GM23338 (cell line): ENCODE data around the gene SFI1. TPM values are rescaled to one million over a fixed set of nuclear protein-coding genes. Genes with fewer than 3 reads are reported as not detected.

Source experiments
- ATAC-seq: fragments of 200-7000 bp; cut with Tn5 transposase; 3 replicates; pipeline ENCODE4 v1.9.1; 2020
- DNase-seq: peaks from one replicate; pipeline ENCODE4 v3.0.0-alpha.2; 2015; ENCODE audit warnings: low spot score
- H2AFZ ChIP-seq: fragments of 200-600 bp; sonication (generic); 2 replicates; pipeline ENCODE4 v1.8.0; 2016; ENCODE audit warnings: antibody characterized with exemption, mild to moderate bottlenecking, moderate library complexity
- H3F3A ChIP-seq: fragments of 200-600 bp; sonication (generic); replicated peaks from 2 replicates; pipeline ENCODE4 v1.8.0; 2017; ENCODE audit warnings: antibody characterized with exemption, mixed run types, low read depth
- H3K27ac ChIP-seq: fragments of 200-600 bp; sonication (generic); 2 replicates; pipeline ENCODE4 v1.6.1; 2016; ENCODE audit warnings: low read depth
- H3K27me3 ChIP-seq: fragments of 200-600 bp; sonication (generic); 2 replicates; pipeline ENCODE4 v1.8.0; 2016; ENCODE audit warnings: mild to moderate bottlenecking, mixed run types, moderate library complexity; ENCODE audit not compliant: insufficient read depth
- H3K36me3 ChIP-seq: fragments of 200-600 bp; sonication (generic); 2 replicates; pipeline ENCODE4 v1.8.0; 2016; ENCODE audit warnings: mild to moderate bottlenecking; ENCODE audit not compliant: insufficient read depth
- H3K4me1 ChIP-seq: fragments of 200-600 bp; sonication (generic); 2 replicates; pipeline ENCODE4 v1.8.0; 2016; ENCODE audit warnings: mild to moderate bottlenecking, moderate library complexity; ENCODE audit not compliant: insufficient read depth
- H3K4me2 ChIP-seq: fragments of 200-600 bp; sonication (generic); 2 replicates; pipeline ENCODE4 v1.7.1; 2017; ENCODE audit warnings: mixed run types
- H3K4me3 ChIP-seq: fragments of 200-600 bp; sonication (generic); 2 replicates; pipeline ENCODE4 v1.6.1; 2016; ENCODE audit warnings: mixed run types
- H3K79me2 ChIP-seq: fragments of 200-600 bp; sonication (generic); replicated peaks from 2 replicates; pipeline ENCODE4 v1.8.0; 2017; ENCODE audit warnings: mild to moderate bottlenecking; ENCODE audit not compliant: insufficient read depth
- H3K9me2 ChIP-seq: fragments of 200-600 bp; sonication (generic); 2 replicates; pipeline ENCODE4 v1.8.0; 2017; ENCODE audit not compliant: insufficient read depth
- H4K20me1 ChIP-seq: fragments of 200-600 bp; sonication (generic); replicated peaks from 2 replicates; pipeline ENCODE4 v1.8.0; 2017; ENCODE audit warnings: mild to moderate bottlenecking; ENCODE audit not compliant: insufficient read depth
- H3K27ac Mint-ChIP-seq: 2 replicates; pipeline ENCODE4 v1.8.0; 2020; ENCODE audit warnings: inconsistent platforms, mild to moderate bottlenecking, moderate library complexity, mixed read lengths
- H3K27me3 Mint-ChIP-seq: 3 replicates; pipeline ENCODE4 v1.8.0; 2022; ENCODE audit warnings: low read depth, mild to moderate bottlenecking, moderate library complexity, mixed read lengths, inconsistent platforms; ENCODE audit not compliant: insufficient read depth, poor library complexity
- H3K36me3 Mint-ChIP-seq: 3 replicates; pipeline ENCODE4 v1.8.0; 2021; ENCODE audit warnings: low read depth, mild to moderate bottlenecking, inconsistent platforms, moderate library complexity, mixed read lengths
- H3K4me1 Mint-ChIP-seq: 3 replicates; pipeline ENCODE4 v1.8.0; 2020; ENCODE audit warnings: mild to moderate bottlenecking, inconsistent platforms, mixed read lengths
- H3K4me3 Mint-ChIP-seq: 3 replicates; pipeline ENCODE4 v1.8.0; 2021; ENCODE audit warnings: moderate library complexity, mild to moderate bottlenecking, inconsistent platforms, mixed read lengths
- H3K9me3 Mint-ChIP-seq: 3 replicates; pipeline ENCODE4 v1.8.0; 2020; ENCODE audit warnings: moderate library complexity, mild to moderate bottlenecking, inconsistent platforms, mixed read lengths
- CREB1 ChIP-seq: fragments of 250-450 bp; sonication (Bioruptor Pico); IDR thresholded peaks from 2 replicates; pipeline ENCODE4 v1.5.0; 2020; ENCODE audit warnings: low read depth, mild to moderate bottlenecking, moderate library complexity
- CTCF ChIP-seq, 2 experiments: fragments of 200-600 bp in 1 of 2; sonication (generic) in 1 of 2; conservative IDR thresholded peaks; 2 replicates each; pipeline versions ENCODE4 v1.5.1 to v1.6.1; 2016 to 2017; ENCODE audit warnings: antibody characterized with exemption in 2 of 2, low read depth in 2 of 2, mild to moderate bottlenecking in 2 of 2, moderate library complexity in 1 of 2
- EZH2phosphoT487 ChIP-seq: fragments of 200-600 bp; sonication (generic); IDR thresholded peaks from one replicate; pipeline ENCODE4 v1.8.1; 2018; ENCODE audit warnings: antibody characterized with exemption; ENCODE audit not compliant: unreplicated experiment
- NANOG ChIP-seq: IDR thresholded peaks from 2 replicates; pipeline ENCODE4 v1.6.1; 2016; ENCODE audit warnings: antibody characterized with exemption, borderline replicate concordance
- POLR2AphosphoS5 ChIP-seq: IDR thresholded peaks from 2 replicates; pipeline ENCODE4 v1.6.1; 2016; ENCODE audit warnings: antibody characterized with exemption, low read depth
- STAT1 ChIP-seq: IDR thresholded peaks from one replicate; pipeline ENCODE4 v1.6.1; 2016; ENCODE audit warnings: antibody characterized with exemption; ENCODE audit not compliant: unreplicated experiment
- ZNF114 ChIP-seq: fragments of 250-450 bp; sonication (Bioruptor Pico); IDR thresholded peaks from 2 replicates; pipeline ENCODE4 v1.5.0; 2020; ENCODE audit warnings: mild to moderate bottlenecking, moderate library complexity
- ZNF331 ChIP-seq: fragments of 250-450 bp; sonication (Bioruptor Pico); IDR thresholded peaks from 2 replicates; pipeline ENCODE4 v1.5.0; 2020; ENCODE audit warnings: low read depth, mild to moderate bottlenecking, moderate library complexity
- polyA plus RNA-seq: library from polyadenylated mRNA; unstranded; fragments of >200 nt; fragmentation: Nextera tagmentation; extraction: Ambion mirVana; gene quantifications from 2 replicates; pipeline ENCODE4 v1.2.1, GENCODE V29; 2016
- total RNA-seq: library from RNA; depleted of rRNA; stranded (reverse); fragments of >200 nt; shearing (Covaris generic); gene quantifications from 2 replicates; pipeline ENCODE4 v1.2.3, GENCODE V29; 2014
- TF ChIP-seq, protein P1 (sequence below): fragments of 250-450 bp; sonication (Bioruptor Pico); IDR thresholded peaks from 2 replicates; pipeline ENCODE4 v1.5.0; 2020; ENCODE audit warnings: mild to moderate bottlenecking, moderate library complexity
- TF ChIP-seq, protein P2 (sequence below): IDR thresholded peaks from 2 replicates; pipeline ENCODE4 v1.6.1; 2016; ENCODE audit warnings: antibody characterized with exemption

The SFI1 gene
- total and polyA plus RNA-seq, 2 experiments from 2014 or later, result 16.7 to 25.6 TPM

DNA sequence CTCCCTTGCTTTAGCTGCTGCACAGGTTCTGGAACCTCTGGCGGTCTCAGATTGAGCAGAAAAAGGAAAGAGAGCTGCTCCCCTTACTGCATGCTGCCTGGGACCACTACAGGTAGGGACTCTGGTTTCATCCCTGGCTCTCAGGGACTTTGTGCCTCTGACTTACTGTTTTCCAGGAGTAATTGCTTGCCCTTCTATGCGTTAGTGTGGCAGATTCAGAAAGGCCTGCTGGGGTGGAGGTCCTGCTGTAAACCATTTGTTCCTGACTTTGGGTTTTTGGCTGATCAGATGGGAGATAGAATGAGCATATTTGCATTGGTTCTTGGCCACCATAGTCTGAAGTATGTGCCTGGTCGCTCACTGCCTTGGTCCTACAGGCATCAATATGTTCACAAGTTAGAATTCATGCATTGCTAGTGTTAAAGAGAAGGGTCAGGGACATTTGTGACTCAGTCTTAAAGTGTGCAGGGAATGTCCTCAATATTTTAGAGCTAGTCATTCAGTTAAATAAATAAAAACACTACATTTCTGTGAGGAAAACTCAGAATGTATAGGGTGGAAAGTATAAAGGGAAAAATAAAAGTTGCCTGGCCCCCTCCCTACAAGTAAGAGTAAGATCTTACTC, 87.6 kb downstream of the SFI1 start:
- TF ChIP-seq POLR2AphosphoS5 (no peak), CREB1 (CRISPR knock-in tag) (no peak), NANOG (no peak), STAT1 (no peak), ZNF114 (CRISPR knock-in tag) (no peak), EZH2phosphoT487 (no peak), ZNF331 (CRISPR knock-in tag) (no peak), CTCF (conservative IDR thresholded peaks at IDR 0.05; ENCODE audit: low read depth in 2 of 2) (no peak)
- TF ChIP-seq, protein P1, sequence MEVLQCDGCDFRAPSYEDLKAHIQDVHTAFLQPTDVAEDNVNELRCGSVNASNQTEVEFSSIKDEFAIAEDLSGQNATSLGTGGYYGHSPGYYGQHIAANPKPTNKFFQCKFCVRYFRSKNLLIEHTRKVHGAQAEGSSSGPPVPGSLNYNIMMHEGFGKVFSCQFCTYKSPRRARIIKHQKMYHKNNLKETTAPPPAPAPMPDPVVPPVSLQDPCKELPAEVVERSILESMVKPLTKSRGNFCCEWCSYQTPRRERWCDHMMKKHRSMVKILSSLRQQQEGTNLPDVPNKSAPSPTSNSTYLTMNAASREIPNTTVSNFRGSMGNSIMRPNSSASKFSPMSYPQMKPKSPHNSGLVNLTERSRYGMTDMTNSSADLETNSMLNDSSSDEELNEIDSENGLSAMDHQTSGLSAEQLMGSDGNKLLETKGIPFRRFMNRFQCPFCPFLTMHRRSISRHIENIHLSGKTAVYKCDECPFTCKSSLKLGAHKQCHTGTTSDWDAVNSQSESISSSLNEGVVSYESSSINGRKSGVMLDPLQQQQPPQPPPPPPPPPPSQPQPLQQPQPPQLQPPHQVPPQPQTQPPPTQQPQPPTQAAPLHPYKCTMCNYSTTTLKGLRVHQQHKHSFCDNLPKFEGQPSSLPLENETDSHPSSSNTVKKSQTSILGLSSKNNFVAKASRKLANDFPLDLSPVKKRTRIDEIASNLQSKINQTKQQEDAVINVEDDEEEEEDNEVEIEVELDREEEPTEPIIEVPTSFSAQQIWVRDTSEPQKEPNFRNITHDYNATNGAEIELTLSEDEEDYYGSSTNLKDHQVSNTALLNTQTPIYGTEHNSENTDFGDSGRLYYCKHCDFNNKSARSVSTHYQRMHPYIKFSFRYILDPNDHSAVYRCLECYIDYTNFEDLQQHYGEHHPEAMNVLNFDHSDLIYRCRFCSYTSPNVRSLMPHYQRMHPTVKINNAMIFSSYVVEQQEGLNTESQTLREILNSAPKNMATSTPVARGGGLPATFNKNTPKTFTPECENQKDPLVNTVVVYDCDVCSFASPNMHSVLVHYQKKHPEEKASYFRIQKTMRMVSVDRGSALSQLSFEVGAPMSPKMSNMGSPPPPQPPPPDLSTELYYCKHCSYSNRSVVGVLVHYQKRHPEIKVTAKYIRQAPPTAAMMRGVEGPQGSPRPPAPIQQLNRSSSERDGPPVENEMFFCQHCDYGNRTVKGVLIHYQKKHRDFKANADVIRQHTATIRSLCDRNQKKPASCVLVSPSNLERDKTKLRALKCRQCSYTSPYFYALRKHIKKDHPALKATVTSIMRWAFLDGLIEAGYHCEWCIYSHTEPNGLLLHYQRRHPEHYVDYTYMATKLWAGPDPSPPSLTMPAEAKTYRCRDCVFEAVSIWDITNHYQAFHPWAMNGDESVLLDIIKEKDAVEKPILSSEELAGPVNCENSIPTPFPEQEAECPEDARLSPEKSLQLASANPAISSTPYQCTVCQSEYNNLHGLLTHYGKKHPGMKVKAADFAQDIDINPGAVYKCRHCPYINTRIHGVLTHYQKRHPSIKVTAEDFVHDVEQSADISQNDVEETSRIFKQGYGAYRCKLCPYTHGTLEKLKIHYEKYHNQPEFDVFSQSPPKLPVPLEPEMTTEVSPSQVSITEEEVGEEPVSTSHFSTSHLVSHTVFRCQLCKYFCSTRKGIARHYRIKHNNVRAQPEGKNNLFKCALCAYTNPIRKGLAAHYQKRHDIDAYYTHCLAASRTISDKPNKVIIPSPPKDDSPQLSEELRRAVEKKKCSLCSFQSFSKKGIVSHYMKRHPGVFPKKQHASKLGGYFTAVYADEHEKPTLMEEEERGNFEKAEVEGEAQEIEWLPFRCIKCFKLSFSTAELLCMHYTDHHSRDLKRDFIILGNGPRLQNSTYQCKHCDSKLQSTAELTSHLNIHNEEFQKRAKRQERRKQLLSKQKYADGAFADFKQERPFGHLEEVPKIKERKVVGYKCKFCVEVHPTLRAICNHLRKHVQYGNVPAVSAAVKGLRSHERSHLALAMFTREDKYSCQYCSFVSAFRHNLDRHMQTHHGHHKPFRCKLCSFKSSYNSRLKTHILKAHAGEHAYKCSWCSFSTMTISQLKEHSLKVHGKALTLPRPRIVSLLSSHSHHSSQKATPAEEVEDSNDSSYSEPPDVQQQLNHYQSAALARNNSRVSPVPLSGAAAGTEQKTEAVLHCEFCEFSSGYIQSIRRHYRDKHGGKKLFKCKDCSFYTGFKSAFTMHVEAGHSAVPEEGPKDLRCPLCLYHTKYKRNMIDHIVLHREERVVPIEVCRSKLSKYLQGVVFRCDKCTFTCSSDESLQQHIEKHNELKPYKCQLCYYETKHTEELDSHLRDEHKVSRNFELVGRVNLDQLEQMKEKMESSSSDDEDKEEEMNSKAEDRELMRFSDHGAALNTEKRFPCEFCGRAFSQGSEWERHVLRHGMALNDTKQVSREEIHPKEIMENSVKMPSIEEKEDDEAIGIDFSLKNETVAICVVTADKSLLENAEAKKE (CRISPR knock-in tag), result no peak
- TF ChIP-seq, protein P2, sequence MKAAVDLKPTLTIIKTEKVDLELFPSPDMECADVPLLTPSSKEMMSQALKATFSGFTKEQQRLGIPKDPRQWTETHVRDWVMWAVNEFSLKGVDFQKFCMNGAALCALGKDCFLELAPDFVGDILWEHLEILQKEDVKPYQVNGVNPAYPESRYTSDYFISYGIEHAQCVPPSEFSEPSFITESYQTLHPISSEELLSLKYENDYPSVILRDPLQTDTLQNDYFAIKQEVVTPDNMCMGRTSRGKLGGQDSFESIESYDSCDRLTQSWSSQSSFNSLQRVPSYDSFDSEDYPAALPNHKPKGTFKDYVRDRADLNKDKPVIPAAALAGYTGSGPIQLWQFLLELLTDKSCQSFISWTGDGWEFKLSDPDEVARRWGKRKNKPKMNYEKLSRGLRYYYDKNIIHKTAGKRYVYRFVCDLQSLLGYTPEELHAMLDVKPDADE, result no peak
- H3K36me3 Mint-ChIP-seq, result peaks cover 12% of the 10 kb centered on the region
- H3K79me2 ChIP-seq, result no peaks in the 10 kb centered on the region
- DNase-seq (no peak), ATAC-seq (no peak)
- H3K27ac Mint-ChIP-seq, result no peak overlapping the region
- H3K27me3 Mint-ChIP-seq, result peaks cover 2% of the 10 kb centered on the region
- no peak overlapping the region for H2AFZ ChIP-seq
- H3K9me2 ChIP-seq, result no peaks in the 10 kb centered on the region
- H3K4me2 ChIP-seq, result no peak overlapping the region
- no peaks in the 10 kb centered on the region; the same call in 1 of the 2 replicates for H3K36me3 ChIP-seq
- H4K20me1 ChIP-seq, result no peaks in the 10 kb centered on the region; the same call in 1 of the 2 replicates
- H3F3A ChIP-seq, result no peaks in the 10 kb centered on the region
- no peaks in the 10 kb centered on the region for H3K27me3 ChIP-seq
- no peak overlapping the region for H3K4me3 Mint-ChIP-seq
- H3K4me3 ChIP-seq, result no peak overlapping the region
- no peak overlapping the region for H3K27ac ChIP-seq
- H3K4me1 Mint-ChIP-seq, result no peaks in the 10 kb centered on the region
- H3K4me1 ChIP-seq, result no peaks in the 10 kb centered on the region
- H3K9me3 Mint-ChIP-seq, result no peaks in the 10 kb centered on the region
